Liver (tissue), 3 donors: ENCODE results near the gene C1orf216.

Experiments
- CTCF ChIP-seq: fragments of 150-350 bp; IDR thresholded peaks from 2 replicates; pipeline ENCODE4 v1.5.1; 2017; ENCODE audit warnings: improper control_type of control experiment, low read depth, low read length; ENCODE audit not compliant: missing input control
- EGR1 ChIP-seq, 2 donors: IDR thresholded peaks; 2 replicates each; pipeline ENCODE4 v1.6.1; 2016 to 2018; ENCODE audit warnings: antibody characterized with exemption in 2 of 2, low read depth in 2 of 2
- GABPA ChIP-seq, 2 donors: IDR thresholded peaks in 1 of 2; conservative IDR thresholded peaks in 1 of 2; 2 replicates each; pipeline ENCODE4 v1.6.1; 2016; ENCODE audit warnings: antibody characterized with exemption in 2 of 2, mild to moderate bottlenecking in 1 of 2, moderate library complexity in 1 of 2
- JUND ChIP-seq, 2 donors: IDR thresholded peaks; 2 replicates each; pipeline ENCODE4 v1.6.1; 2016; ENCODE audit warnings: antibody characterized with exemption in 2 of 2
- RXRA ChIP-seq, 2 donors: IDR thresholded peaks; 2 replicates each; pipeline ENCODE4 v1.6.1; 2017 to 2018; ENCODE audit warnings: antibody characterized with exemption in 2 of 2, mild to moderate bottlenecking in 1 of 2
- TAF1 ChIP-seq: conservative IDR thresholded peaks from 2 replicates; pipeline ENCODE4 v1.6.1; 2016; ENCODE audit warnings: antibody characterized with exemption, mild to moderate bottlenecking
- donor health status: healthy.
- donor health status: healthy.

GRCh38 chr1:35692317-35692716, 26.4 kb downstream of the C1orf216 start:
- no peak for TF ChIP-seq CTCF
- TF ChIP-seq GABPA (IDR thresholded peaks at IDR 0.05 in 1 of 2, conservative IDR thresholded peaks at IDR 0.05 in 1 of 2) = no peak
- no peak for TF ChIP-seq RXRA (IDR thresholded peaks at IDR 0.05)
- TF ChIP-seq TAF1 = no peak
- no peak for TF ChIP-seq JUND (IDR thresholded peaks at IDR 0.05)
- TF ChIP-seq EGR1 (IDR thresholded peaks at IDR 0.05; ENCODE audit: low read depth in 2 of 2) = no peak
